ENCODE results near the gene ZNF469.

DNA sequence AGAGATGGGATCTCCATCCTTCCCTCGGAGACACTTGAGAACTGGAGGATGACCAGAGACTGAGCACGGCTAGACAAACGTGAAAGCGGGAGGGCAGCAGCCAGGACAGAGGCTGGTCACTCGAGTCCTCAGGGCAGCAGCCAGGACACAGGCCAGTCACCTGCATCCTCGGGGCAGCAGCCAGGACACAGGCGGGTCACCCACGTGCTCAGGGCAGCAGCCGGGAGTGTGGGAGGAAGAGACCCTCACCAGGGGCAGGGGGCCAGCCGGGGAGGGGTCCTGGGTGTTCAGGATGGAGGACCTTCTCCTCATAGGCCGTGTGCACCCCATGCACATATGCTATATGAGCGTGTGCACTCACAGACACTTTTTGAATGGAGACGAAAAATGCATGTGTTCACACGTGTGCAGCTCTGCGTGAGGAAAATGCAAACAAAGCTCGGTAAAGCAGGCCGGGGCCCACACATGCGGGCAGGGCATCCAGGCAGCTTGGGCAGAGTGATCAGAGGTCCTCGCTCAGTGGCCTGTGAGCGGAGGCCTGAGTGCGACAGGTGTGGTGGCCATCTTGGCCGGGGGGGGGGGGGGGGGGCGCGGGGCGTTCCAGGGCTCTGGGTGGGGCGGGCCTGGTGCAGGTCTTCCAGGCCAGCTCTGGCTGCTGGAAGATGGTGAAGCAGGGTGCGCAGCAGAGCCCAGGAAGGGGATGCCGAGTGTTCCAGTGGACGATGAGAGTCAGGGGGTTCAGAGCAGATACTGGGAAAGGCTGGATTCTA is 26.7 kb downstream of the ZNF469 start:
- no peak for TF ChIP-seq POLR2A (IDR thresholded peaks at IDR 0.05)
- no peak for TF ChIP-seq CTCF (IDR thresholded peaks at IDR 0.05)
